HEK293 (cell line): ENCODE results near the gene FOXP3.

ENCODE experiments used
- CTCF ChIA-PET: fragments of 350-600 bp; formaldehyde crosslinking; extraction: SDS; loops from one replicate; lab custom pipeline; 2021; ENCODE audit warnings: antibody characterized with exemption; lab: Yijun Ruan, JAX
- POLR2A ChIA-PET: fragments of 300-600 bp; formaldehyde crosslinking; extraction: SDS; loops from one replicate; lab custom pipeline; 2020; ENCODE audit warnings: antibody characterized with exemption, inconsistent platforms; lab: Yijun Ruan, JAX
- H3K27ac ChIP-seq: fragments of 200-500 bp; sonication (Bioruptor generic); 2 replicates; pipeline ENCODE4 v1.5.1; 2014; ENCODE audit warnings: low read depth, low read length, control low read depth, inconsistent platforms; ENCODE audit errors: extremely low read depth
- H3K36me3 ChIP-seq, 2 experiments: fragments of 200-500 bp in 1 of 2; sonication (Bioruptor generic) in 1 of 2; 1 replicate in 1 of 2; 2 replicates in 1 of 2; pipeline ENCODE4 v1.5.1; 2014 to 2017; ENCODE audit warnings: inconsistent platforms in 2 of 2, low read length in 2 of 2; ENCODE audit not compliant: control insufficient read depth in 2 of 2, insufficient read depth in 1 of 2
- H3K4me1 ChIP-seq: fragments of 200-500 bp; sonication (Bioruptor generic); 2 replicates; pipeline ENCODE4 v1.5.1; 2014; ENCODE audit warnings: mild to moderate bottlenecking, low read length, inconsistent platforms; ENCODE audit not compliant: control insufficient read depth, insufficient read depth
- H3K4me3 ChIP-seq: 2 replicates; pipeline ENCODE4 v1.5.1; 2011; ENCODE audit warnings: low read depth, mild to moderate bottlenecking, control low read depth, low read length, moderate library complexity
- H3K9me3 ChIP-seq: fragments of 200-500 bp; sonication (Bioruptor generic); 2 replicates; pipeline ENCODE4 v1.5.1; 2014; ENCODE audit warnings: low read depth, low read length, inconsistent platforms; ENCODE audit not compliant: control insufficient read depth, insufficient read depth
- ATF2 ChIP-seq: fragments of 450-650 bp; formaldehyde crosslinking; IDR thresholded peaks from 2 replicates; pipeline ENCODE4 v1.5.1; 2016; ENCODE audit warnings: missing biosample characterization, missing genetic modification characterization, low read depth
- BCL11B ChIP-seq: fragments of 450-650 bp; formaldehyde crosslinking; IDR thresholded peaks from 2 replicates; pipeline ENCODE4 v1.5.1; 2016; ENCODE audit warnings: low read depth, missing biosample characterization, missing genetic modification characterization
- EGR2 ChIP-seq: fragments of 450-650 bp; formaldehyde crosslinking; IDR thresholded peaks from 2 replicates; pipeline ENCODE4 v1.5.1; 2016; ENCODE audit warnings: low read depth, missing biosample characterization, missing genetic modification characterization
- KLF1 ChIP-seq: fragments of 450-650 bp; formaldehyde crosslinking; IDR thresholded peaks from 2 replicates; pipeline ENCODE4 v1.5.1; 2016; ENCODE audit warnings: missing biosample characterization, missing genetic modification characterization
- TCF7L2 ChIP-seq: IDR thresholded peaks from 2 replicates; pipeline ENCODE4 v1.6.1; 2011; ENCODE audit warnings: low read depth, mild to moderate bottlenecking, inconsistent platforms, low read length, moderate library complexity, borderline replicate concordance
- ZBTB26 ChIP-seq: fragments of 450-650 bp; formaldehyde crosslinking; optimal IDR thresholded peaks from 2 replicates; pipeline ENCODE3; 2016; ENCODE audit warnings: missing biosample characterization, mild to moderate bottlenecking, missing genetic modification characterization
- ZBTB44 ChIP-seq: fragments of 450-650 bp; IDR thresholded peaks from 2 replicates; pipeline ENCODE4 v1.5.1; 2018; ENCODE audit warnings: missing biosample characterization, mild to moderate bottlenecking, missing genetic modification characterization
- ZBTB6 ChIP-seq: fragments of 450-650 bp; formaldehyde crosslinking; IDR thresholded peaks from 2 replicates; pipeline ENCODE4 v1.5.1; 2017; ENCODE audit warnings: missing biosample characterization, missing genetic modification characterization
- ZFP41 ChIP-seq: fragments of 450-650 bp; formaldehyde crosslinking; IDR thresholded peaks from 2 replicates; pipeline ENCODE4 v1.5.1; 2016; ENCODE audit warnings: missing biosample characterization, missing genetic modification characterization, borderline replicate concordance
- ZNF10 ChIP-seq: fragments of 450-650 bp; formaldehyde crosslinking; IDR thresholded peaks from 2 replicates; pipeline ENCODE4 v1.5.1; 2017; ENCODE audit warnings: missing biosample characterization, missing genetic modification characterization
- ZNF132 ChIP-seq: fragments of 450-650 bp; formaldehyde crosslinking; IDR thresholded peaks from 2 replicates; pipeline ENCODE4 v1.5.1; 2017; ENCODE audit warnings: missing biosample characterization, missing genetic modification characterization, borderline replicate concordance
- ZNF266 ChIP-seq: fragments of 450-650 bp; formaldehyde crosslinking; IDR thresholded peaks from 2 replicates; pipeline ENCODE4 v1.5.1; 2016; ENCODE audit warnings: missing biosample characterization, missing genetic modification characterization, low read depth
- ZNF292 ChIP-seq: fragments of 450-650 bp; formaldehyde crosslinking; IDR thresholded peaks from 2 replicates; pipeline ENCODE4 v1.5.1; 2016; ENCODE audit warnings: low read depth, missing biosample characterization, missing genetic modification characterization, borderline replicate concordance
- ZNF354C ChIP-seq: fragments of 450-650 bp; formaldehyde crosslinking; IDR thresholded peaks from 2 replicates; pipeline ENCODE4 v1.5.1; 2016; ENCODE audit warnings: missing biosample characterization, missing genetic modification characterization, low read depth, borderline replicate concordance
- ZNF398 ChIP-seq: fragments of 450-650 bp; formaldehyde crosslinking; IDR thresholded peaks from 2 replicates; pipeline ENCODE4 v1.5.1; 2017; ENCODE audit warnings: missing biosample characterization, missing genetic modification characterization
- ZNF529 ChIP-seq: fragments of 450-650 bp; formaldehyde crosslinking; IDR thresholded peaks from 2 replicates; pipeline ENCODE4 v1.5.1; 2017; ENCODE audit warnings: missing genetic modification characterization, missing biosample characterization; ENCODE audit not compliant: insufficient replicate concordance
- ZNF626 ChIP-seq: fragments of 450-650 bp; sonication (Bioruptor Pico); formaldehyde crosslinking; IDR thresholded peaks from 2 replicates; pipeline ENCODE4 v1.5.1; 2018; ENCODE audit warnings: missing biosample characterization, missing genetic modification characterization, inconsistent platforms
- ZNF654 ChIP-seq: fragments of 450-650 bp; formaldehyde crosslinking; IDR thresholded peaks from 2 replicates; pipeline ENCODE4 v1.5.1; 2016; ENCODE audit warnings: low read depth, missing biosample characterization, missing genetic modification characterization

FOXP3 gene

GRCh38 chrX:49232525-49232924, 32.0 kb downstream of the FOXP3 start:
- Histone ChIP-seq H3K4me1 (no peaks in the 10 kb centered on the region), H3K4me3 (no peak overlapping the region), H3K27ac (no peak overlapping the region), H3K36me3 (no peaks in the 10 kb centered on the region), H3K9me3 (no peaks in the 10 kb centered on the region)
- ChIA-PET POLR2A (no interaction called here), CTCF (no interaction called here)
- TF ChIP-seq ZNF529 (tag by site-specific recombination) (no peak), ZBTB26 (no peak), ZNF266 (tag by site-specific recombination) (no peak), ZBTB44 (tag by site-specific recombination) (no peak), ZNF132 (no peak)
- TF ChIP-seq, all 188 proteins: peak for 0

GRCh38 chrX:49231333-49232000, 33.0 kb downstream of the FOXP3 start:
- Histone ChIP-seq H3K4me3 (no peak overlapping the region), H3K9me3 (no peaks in the 10 kb centered on the region), H3K4me1 (no peaks in the 10 kb centered on the region), H3K36me3 (no peaks in the 10 kb centered on the region), H3K27ac (no peak overlapping the region)
- TF ChIP-seq ATF2 (tag by site-specific recombination): no peak
- peak; percentile 65; the same call in 1 of the 2 replicates for TF ChIP-seq BCL11B (tag by site-specific recombination)
- ChIA-PET POLR2A (no interaction called here), CTCF (no interaction called here)

GRCh38 chrX:49230500-49231232, 33.8 kb downstream of the FOXP3 start:
- Histone ChIP-seq H3K4me3 (no peak overlapping the region), H3K36me3 (no peaks in the 10 kb centered on the region), H3K27ac (no peak overlapping the region), H3K9me3 (no peaks in the 10 kb centered on the region), H3K4me1 (no peaks in the 10 kb centered on the region)
- ChIA-PET CTCF (no interaction called here), POLR2A (no interaction called here)
- no peak for TF ChIP-seq ZNF654 (tag by site-specific recombination)
- no peak for TF ChIP-seq ZNF354C (tag by site-specific recombination)
- peak; percentile 54 for TF ChIP-seq KLF1 (tag by site-specific recombination)
- 0 out of 2 replicates have a peak, but pooled peaks have one; percentile 6 for TF ChIP-seq EGR2 (tag by site-specific recombination)

GRCh38 chrX:49228185-49228584, 36.3 kb downstream of the FOXP3 start:
- ChIA-PET POLR2A (no interaction called here), CTCF (interaction anchor here (1.4 kb wide), 1 partner anchor 36 kb away, joined by 3 read pairs; no protein-coding TSS in a partner anchor)
- no peak overlapping the region for H3K4me3 ChIP-seq
- no peaks in the 10 kb centered on the region for H3K4me1 ChIP-seq
- no peaks in the 10 kb centered on the region for H3K36me3 ChIP-seq
- no peak overlapping the region for H3K27ac ChIP-seq
- H3K9me3 ChIP-seq: no peaks in the 10 kb centered on the region
- TF ChIP-seq ZNF626 (tag by site-specific recombination) (no peak), ZNF529 (tag by site-specific recombination) (no peak), ZBTB6 (tag by site-specific recombination) (no peak), ZNF10 (tag by site-specific recombination) (no peak), ZNF398 (tag by site-specific recombination) (no peak), ZFP41 (tag by site-specific recombination) (no peak), TCF7L2 (no peak), ZNF292 (tag by site-specific recombination) (no peak)
